OCI-LY3 (cell line): ENCODE results near the gene C8B.

Source experiments
- EZH2phosphoT487 ChIP-seq: fragments of 200-600 bp; shearing (Covaris generic); IDR thresholded peaks from 2 replicates; pipeline ENCODE4 v1.6.1; 2018; ENCODE audit warnings: antibody characterized with exemption, mixed run types, low read depth
- TF ChIP-seq, protein P1 (sequence below): fragments of 200-600, 300-600 bp; sonication (generic); IDR thresholded peaks from 2 replicates; pipeline ENCODE4 v1.5.1; 2014; ENCODE audit warnings: antibody characterized with exemption, low read length, low read depth

DNA sequence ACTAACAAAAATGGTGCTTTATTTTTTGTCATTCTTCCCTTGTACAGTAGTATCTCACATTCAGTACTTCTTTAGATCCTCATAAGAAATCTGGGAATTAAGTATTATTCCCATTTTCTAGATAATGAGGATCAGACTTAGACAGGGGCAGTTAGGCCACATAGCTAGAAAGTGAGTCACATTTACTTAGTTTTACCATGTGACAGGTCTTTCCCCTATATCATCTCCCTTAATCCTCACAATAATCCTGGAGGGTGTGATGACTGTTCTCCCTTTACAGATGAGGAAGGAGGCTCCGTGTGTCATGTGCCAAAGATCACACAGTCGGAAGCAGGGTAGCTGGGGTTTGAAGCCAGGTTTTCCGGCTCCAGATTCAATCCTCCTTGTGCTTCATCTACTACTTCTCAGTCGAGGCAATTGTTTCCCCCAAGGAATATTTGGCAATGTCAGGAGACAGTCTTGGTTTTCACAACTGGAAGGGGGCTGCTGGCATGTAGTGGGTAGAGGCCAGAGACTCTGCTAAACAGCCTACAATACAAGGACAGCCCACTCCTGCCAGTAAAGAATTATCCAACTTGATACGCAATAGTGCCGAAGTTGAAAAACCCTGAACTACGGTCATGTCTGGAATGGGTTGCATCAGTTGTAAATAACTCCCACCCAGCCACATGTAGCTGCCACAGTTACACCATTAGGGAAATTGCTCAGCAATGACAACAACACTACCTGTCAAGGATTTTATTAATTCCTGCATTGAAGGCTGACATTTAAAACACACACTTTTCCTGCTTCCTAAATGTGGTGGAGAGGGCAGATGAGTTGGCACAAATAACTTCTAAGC, 54.5 kb downstream of the C8B start:
- TF ChIP-seq, protein P1, sequence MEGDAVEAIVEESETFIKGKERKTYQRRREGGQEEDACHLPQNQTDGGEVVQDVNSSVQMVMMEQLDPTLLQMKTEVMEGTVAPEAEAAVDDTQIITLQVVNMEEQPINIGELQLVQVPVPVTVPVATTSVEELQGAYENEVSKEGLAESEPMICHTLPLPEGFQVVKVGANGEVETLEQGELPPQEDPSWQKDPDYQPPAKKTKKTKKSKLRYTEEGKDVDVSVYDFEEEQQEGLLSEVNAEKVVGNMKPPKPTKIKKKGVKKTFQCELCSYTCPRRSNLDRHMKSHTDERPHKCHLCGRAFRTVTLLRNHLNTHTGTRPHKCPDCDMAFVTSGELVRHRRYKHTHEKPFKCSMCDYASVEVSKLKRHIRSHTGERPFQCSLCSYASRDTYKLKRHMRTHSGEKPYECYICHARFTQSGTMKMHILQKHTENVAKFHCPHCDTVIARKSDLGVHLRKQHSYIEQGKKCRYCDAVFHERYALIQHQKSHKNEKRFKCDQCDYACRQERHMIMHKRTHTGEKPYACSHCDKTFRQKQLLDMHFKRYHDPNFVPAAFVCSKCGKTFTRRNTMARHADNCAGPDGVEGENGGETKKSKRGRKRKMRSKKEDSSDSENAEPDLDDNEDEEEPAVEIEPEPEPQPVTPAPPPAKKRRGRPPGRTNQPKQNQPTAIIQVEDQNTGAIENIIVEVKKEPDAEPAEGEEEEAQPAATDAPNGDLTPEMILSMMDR = no peak
- no peak for TF ChIP-seq EZH2phosphoT487
